GM12865 (cell line): ENCODE measurements around the gene ERN1.

Source experiments
- DNase-seq: peaks from one replicate; pipeline ENCODE4 v3.0.0; 2010; ENCODE audit warnings: low read depth
- H3K4me3 ChIP-seq: 2 replicates; pipeline ENCODE4 v1.5.1; 2011; ENCODE audit warnings: mild to moderate bottlenecking, low read depth, low read length, control low read depth
- TF ChIP-seq, protein P1 (sequence below): IDR thresholded peaks from 2 replicates; pipeline ENCODE4 v1.5.1; 2011; ENCODE audit warnings: low read length, control low read depth, low read depth, inconsistent platforms; ENCODE audit not compliant: insufficient read depth; ENCODE audit errors: missing control alignments

Gene ERN1

GRCh38 chr17:64039106-64039400 is 90.9 kb downstream of the ERN1 start:
- no peak for DNase-seq
- H3K4me3 ChIP-seq = no peak overlapping the region
- TF ChIP-seq, protein P1, sequence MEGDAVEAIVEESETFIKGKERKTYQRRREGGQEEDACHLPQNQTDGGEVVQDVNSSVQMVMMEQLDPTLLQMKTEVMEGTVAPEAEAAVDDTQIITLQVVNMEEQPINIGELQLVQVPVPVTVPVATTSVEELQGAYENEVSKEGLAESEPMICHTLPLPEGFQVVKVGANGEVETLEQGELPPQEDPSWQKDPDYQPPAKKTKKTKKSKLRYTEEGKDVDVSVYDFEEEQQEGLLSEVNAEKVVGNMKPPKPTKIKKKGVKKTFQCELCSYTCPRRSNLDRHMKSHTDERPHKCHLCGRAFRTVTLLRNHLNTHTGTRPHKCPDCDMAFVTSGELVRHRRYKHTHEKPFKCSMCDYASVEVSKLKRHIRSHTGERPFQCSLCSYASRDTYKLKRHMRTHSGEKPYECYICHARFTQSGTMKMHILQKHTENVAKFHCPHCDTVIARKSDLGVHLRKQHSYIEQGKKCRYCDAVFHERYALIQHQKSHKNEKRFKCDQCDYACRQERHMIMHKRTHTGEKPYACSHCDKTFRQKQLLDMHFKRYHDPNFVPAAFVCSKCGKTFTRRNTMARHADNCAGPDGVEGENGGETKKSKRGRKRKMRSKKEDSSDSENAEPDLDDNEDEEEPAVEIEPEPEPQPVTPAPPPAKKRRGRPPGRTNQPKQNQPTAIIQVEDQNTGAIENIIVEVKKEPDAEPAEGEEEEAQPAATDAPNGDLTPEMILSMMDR = no peak

DNA sequence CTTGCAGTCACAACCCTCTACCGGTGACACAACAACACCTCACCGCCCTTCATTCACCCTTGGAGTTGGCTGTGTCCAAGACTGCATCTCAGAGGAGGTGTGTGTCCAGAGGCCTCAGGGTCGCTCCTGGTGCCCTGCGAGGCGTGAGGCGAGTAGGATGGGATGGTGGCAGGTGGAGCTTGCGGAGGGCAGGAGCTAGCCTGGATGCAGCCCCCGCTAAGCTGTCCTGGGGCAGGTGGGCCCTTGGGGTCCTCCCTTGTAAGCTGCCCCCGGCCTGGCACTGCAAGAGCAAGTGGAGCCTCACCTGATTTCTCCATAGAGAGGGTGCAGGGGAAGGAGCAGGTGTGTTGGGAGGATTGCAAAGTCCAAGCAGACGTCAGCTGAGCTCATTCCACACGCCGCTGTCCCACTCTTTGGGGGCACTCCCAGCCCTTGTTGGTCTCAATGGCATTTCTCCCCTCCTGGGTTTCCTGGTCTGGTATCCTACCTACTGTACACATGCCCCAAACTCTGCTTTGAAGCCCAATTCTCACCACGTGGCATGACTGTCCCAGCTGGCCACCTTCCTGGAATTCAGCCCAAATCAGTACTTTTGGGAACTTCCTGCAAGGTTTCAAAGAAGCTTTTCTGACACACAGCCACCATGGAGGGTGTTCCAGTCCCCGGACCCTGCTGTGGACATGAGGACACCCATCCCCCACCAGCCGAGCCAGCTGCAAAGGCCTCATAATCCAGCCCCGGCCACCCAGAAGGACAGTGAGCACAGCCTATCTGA is 91.4 kb downstream of the ERN1 start:
- no peak overlapping the region for H3K4me3 ChIP-seq
- no peak for DNase-seq
- TF ChIP-seq, protein P1 = no peak

- DNase-seq = no peak
- TF ChIP-seq, protein P1 = no peak
- no peak overlapping the region for H3K4me3 ChIP-seq
Measured at GRCh38 chr17:64037802-64038201, 92.1 kb downstream of the ERN1 start.

- TF ChIP-seq, protein P1 = no peak
- no peak for DNase-seq
- no peak overlapping the region for H3K4me3 ChIP-seq
Measured at GRCh38 chr17:64037180-64037579, 92.8 kb downstream of the ERN1 start.

DNA sequence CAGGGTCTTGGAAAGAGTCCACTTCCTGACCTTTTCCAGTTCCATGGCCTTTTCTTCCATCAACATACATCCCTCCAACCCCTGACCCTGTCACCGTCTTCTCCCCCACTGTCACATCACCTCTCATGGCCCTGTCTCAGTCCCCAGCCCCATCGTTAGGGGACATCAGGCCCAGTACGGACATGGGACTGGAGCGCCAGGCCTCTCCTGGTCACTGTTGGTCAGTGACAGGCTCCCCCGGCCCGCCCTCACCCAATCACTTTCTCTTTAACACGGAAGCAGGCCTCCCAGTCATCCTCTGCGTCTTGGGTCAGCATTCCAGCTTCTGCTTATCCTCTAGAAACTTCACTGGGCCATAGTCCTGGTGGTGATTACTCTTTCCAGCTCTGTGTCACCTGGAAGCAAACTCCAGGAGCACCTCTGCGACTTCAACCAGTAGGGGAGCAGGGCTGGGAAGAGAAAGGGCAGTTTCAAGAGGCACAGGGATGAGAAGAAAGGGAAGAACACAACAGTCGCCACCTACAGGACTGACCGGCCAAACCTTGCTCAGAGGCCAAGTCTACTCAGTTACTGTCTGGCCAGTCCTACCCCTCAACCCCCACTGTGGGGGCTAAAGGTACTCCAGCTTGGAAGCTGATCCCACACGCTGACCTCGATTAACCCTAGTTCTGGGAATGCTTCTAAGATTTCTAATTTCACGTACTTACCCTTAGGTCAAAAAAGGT is 93.6 kb downstream of the ERN1 start:
- no peak for DNase-seq
- TF ChIP-seq, protein P1 = no peak
- H3K4me3 ChIP-seq = no peak overlapping the region

DNA sequence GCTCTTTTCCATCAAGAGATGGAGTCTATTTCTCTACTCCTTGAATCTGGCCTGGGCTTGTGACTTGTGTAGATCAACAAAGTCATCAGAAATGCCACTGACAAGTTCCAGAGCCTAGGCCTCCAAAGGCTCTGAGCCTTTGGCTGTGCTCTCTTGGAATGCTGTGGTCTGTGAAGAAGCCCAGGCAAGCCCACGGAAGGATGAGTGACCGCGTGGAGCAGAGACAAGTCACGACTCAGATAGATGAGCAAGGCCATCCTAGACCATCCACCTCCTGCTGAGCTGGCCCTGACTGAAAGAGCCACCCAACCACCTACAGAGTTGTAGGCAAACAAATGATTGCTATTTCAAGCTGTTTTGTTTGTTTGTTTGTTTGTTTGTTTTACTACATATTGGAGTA is 97.9 kb downstream of the ERN1 start:
- no peak for DNase-seq
- TF ChIP-seq, protein P1 = no peak
- H3K4me3 ChIP-seq = no peak overlapping the region

DNA sequence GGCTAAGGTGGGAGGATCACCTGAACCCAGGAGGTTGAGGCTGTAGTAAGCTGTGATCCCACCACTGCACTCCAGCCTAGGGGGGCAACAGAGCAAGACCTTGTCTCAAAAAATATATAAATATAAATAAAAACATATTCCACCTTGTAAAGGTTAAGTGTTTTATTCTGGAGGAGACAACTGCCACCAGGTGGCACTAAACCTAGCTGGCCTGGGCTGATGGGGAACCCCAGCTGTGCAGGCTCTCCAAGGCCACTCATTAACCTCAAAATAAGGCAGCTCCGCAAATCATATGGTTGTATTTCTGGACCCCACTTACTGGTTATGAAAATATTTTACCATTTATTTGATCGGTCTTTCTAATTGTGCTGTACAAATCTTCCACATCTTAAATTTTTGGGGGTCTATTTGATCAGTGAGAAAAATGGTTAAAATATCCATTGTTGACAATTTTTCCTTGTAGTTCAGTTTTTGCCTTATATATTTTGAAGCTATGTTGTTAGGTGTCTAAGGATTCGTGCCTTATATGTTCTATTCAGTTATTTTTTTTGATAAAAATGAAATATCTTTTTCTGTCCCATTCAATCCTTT is 101.0 kb downstream of the ERN1 start:
- TF ChIP-seq, protein P1 = peak; percentile 72
- no peak overlapping the region for H3K4me3 ChIP-seq
- DNase-seq = peak; percentile 84
